MCF 10A (cell line): ENCODE results near the gene PARK7. TPM values are rescaled to one million over a fixed set of nuclear protein-coding genes. Genes with fewer than 3 reads are reported as not detected.

Experiments
- BruUV-seq: library from RNA; stranded (reverse); fragments of 400-500 nt; replicated peaks from 2 replicates; lab custom pipeline; 2021; lab: Mats Ljungman, UMichigan
- CTCF ChIA-PET: fragments of 300-600 bp; sonication (Branson Sonifier 250); formaldehyde crosslinking; extraction: SDS; loops from one replicate; lab custom pipeline; 2021; ENCODE audit warnings: antibody characterized with exemption, inconsistent platforms; lab: Yijun Ruan, JAX
- POLR2A ChIA-PET: fragments of 300-600, 350-650 bp; sonication (Branson Sonifier 250); formaldehyde crosslinking; extraction: SDS; loops from one replicate; lab custom pipeline; 2020; ENCODE audit warnings: antibody characterized with exemption, inconsistent platforms; lab: Yijun Ruan, JAX
- DNase-seq: peaks from one replicate; pipeline ENCODE4 v3.0.0-alpha.2; 2018; ENCODE audit not compliant: unreplicated experiment
- H3K27ac Mint-ChIP-seq: one replicate; pipeline ENCODE4 v1.8.0; 2022; ENCODE audit warnings: mild to moderate bottlenecking, low read depth, mixed read lengths; ENCODE audit not compliant: unreplicated experiment
- H3K27me3 Mint-ChIP-seq: one replicate; pipeline ENCODE4 v1.8.0; 2022; ENCODE audit warnings: mixed read lengths; ENCODE audit not compliant: insufficient read depth, unreplicated experiment
- H3K36me3 Mint-ChIP-seq: one replicate; pipeline ENCODE4 v1.8.0; 2022; ENCODE audit warnings: mild to moderate bottlenecking, moderate library complexity, mixed read lengths; ENCODE audit not compliant: insufficient read depth, unreplicated experiment
- H3K4me1 Mint-ChIP-seq: one replicate; pipeline ENCODE4 v1.8.0; 2022; ENCODE audit warnings: mixed read lengths; ENCODE audit not compliant: insufficient read depth, unreplicated experiment
- H3K4me3 Mint-ChIP-seq: one replicate; pipeline ENCODE4 v1.8.0; 2022; ENCODE audit warnings: mild to moderate bottlenecking, moderate library complexity, mixed read lengths; ENCODE audit not compliant: unreplicated experiment
- H3K9me3 Mint-ChIP-seq: one replicate; pipeline ENCODE4 v1.8.0; 2022; ENCODE audit warnings: mixed read lengths; ENCODE audit not compliant: unreplicated experiment
- intact Hi-C: fragments of 100-400 bp; cut with micrococcal nuclease; formaldehyde crosslinking; loops from 2 replicates; pipeline ENCODE4 v1.14.1; 2022
- total RNA-seq: library from RNA; stranded (reverse); gene quantifications from 2 replicates; pipeline ENCODE4 v1.2.3, GENCODE V29; 2022
- TF ChIP-seq, protein P1 (sequence below): fragments of 200-600 bp; IDR thresholded peaks from one replicate; pipeline ENCODE4 v1.8.0; 2022; ENCODE audit warnings: antibody characterized with exemption, mild to moderate bottlenecking; ENCODE audit not compliant: unreplicated experiment

Gene PARK7
- total RNA-seq, 1 experiment from 2014 or later = 419 TPM

DNA sequence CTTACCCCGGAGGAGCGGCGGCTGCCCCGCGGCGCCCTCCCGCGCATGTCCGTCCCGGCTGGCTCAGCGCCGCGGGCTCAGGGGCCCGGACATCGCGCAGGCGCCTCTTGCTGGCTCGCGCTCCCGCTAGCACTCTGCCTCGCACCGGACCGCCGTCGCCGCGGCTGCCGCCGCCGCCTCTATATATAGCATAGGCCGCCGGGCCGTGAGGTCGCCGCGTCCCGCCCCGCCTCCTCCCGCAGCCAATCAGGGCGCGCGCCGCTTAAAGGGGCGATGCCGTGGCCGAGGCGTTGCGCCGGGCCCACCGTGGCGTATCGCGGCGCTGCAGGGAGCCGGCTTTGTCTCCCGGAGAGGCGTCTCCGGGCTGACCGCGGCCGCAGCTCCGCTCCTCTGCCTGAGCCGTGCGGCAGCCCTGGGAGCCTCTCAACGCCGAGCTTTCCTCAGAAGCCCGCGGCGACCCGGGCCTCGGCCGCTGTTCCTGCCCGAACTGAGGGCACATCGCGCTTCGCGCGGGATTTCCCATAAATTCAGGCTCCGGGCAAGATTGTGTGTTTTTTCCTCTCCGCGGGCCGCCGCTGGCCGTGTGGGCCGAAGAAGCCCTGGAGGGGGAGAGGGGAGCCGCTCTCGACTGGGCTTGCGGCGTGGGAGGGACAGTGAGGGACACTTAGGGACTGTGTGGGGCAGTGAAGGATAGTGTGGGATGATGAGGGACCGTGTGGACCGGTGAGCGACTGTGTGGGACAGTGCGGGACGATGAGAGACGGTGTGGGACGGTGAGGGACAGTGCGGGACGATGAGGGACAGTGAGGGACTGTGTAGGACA, 64.9 kb downstream of the PARK7 start, which contains the start of gene ERRFI1:
TSS of gene ERRFI1 (minus strand) at position 157 of the 823 bp plus-strand sequence. CDS start 10,690 bp downstream, outside the sequence.
- Mint-ChIP-seq H3K27ac (peak within 1 kb of the TSS; percentile 93), H3K9me3 (no peaks in the 10 kb centered on the region), H3K36me3 (peaks cover 51% of the 10 kb centered on the region), H3K27me3 (no peaks in the 10 kb centered on the region), H3K4me3 (peak within 1 kb of the TSS; percentile 88), H3K4me1 (peaks cover 39% of the 10 kb centered on the region)
- ChIA-PET CTCF (interaction anchor here (0.7 to 1.9 kb wide), 4 partner anchors 13 to 288 kb away, joined by 3 to 11 read pairs (median 5); no protein-coding TSS in a partner anchor), POLR2A (interaction anchor here (0.5 to 7.5 kb wide), 11 partner anchors 12 to 288 kb away, joined by 3 to 256 read pairs (median 4); no protein-coding TSS in a partner anchor)
- intact Hi-C loops = loop anchor here (1.0 to 5.0 kb wide), 2 partner anchors 44 to 71 kb away; no protein-coding TSS in a partner anchor
- no TSS peak for BruUV-seq
- DNase-seq = peak; percentile 93
- TF ChIP-seq, protein P1, sequence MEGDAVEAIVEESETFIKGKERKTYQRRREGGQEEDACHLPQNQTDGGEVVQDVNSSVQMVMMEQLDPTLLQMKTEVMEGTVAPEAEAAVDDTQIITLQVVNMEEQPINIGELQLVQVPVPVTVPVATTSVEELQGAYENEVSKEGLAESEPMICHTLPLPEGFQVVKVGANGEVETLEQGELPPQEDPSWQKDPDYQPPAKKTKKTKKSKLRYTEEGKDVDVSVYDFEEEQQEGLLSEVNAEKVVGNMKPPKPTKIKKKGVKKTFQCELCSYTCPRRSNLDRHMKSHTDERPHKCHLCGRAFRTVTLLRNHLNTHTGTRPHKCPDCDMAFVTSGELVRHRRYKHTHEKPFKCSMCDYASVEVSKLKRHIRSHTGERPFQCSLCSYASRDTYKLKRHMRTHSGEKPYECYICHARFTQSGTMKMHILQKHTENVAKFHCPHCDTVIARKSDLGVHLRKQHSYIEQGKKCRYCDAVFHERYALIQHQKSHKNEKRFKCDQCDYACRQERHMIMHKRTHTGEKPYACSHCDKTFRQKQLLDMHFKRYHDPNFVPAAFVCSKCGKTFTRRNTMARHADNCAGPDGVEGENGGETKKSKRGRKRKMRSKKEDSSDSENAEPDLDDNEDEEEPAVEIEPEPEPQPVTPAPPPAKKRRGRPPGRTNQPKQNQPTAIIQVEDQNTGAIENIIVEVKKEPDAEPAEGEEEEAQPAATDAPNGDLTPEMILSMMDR = no peak

DNA sequence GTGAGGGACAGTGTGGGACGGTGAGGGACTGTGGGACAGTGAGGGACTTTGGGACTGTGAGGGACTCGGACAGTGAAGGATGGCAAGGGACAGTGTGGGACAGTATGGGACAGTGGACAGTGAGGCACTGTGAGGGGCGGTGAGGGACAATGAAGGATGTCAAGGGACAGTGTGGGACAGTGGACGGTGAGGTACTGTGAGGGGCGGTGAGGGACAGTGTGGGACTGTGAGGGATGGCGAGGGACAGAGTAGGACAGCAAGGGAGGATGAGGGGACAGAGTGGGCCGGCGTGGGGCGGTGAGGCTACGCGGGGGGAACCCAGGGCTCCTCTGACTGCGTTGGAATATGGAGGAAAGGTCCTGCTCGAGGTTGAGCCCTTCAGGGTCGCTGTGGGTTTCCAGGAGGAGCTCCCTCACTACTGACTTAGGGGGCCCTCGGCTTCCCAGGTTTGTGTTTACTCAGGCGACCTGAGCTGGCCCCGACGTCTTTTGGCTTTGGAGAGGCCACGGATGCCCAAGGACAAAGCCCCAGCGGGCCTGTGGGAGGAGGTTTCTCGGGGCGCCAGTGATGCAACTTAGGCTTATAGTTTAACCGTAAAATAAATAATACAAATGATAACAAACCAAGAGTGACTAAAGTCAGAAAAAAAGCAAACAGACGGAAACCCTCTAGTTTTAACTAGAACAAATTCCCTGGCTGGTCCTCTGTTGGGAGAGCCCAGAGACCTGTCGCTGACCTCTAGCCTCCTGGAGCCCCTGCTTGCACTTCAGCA, 65.7 kb downstream of the PARK7 start:
- no peak for DNase-seq
- POLR2A ChIA-PET = interaction anchor here (0.5 to 7.5 kb wide), 17 partner anchors 13 to 231 kb away, joined by 3 to 256 read pairs (median 4); no protein-coding TSS in a partner anchor
- Mint-ChIP-seq H3K4me3 (peak overlapping the region; percentile 88), H3K27me3 (no peaks in the 10 kb centered on the region), H3K36me3 (peaks cover 43% of the 10 kb centered on the region), H3K4me1 (peaks cover 33% of the 10 kb centered on the region), H3K9me3 (no peaks in the 10 kb centered on the region), H3K27ac (peak overlapping the region; percentile 92)
- CTCF ChIA-PET = interaction anchor here (0.6 to 1.9 kb wide), 4 partner anchors 11 to 287 kb away, joined by 3 to 11 read pairs (median 4); no protein-coding TSS in a partner anchor
- intact Hi-C loops = loop anchor here (1.0 to 5.0 kb wide), 2 partner anchors 45 to 70 kb away; no protein-coding TSS in a partner anchor
- TF ChIP-seq, protein P1 = no peak
- BruUV-seq = no TSS peak

GRCh38 chr1:8027748-8028570, 66.4 kb downstream of the PARK7 start:
- CTCF ChIA-PET = interaction anchor here (0.6 to 1.9 kb wide), 7 partner anchors 11 to 286 kb away, joined by 3 to 11 read pairs (median 4); no protein-coding TSS in a partner anchor
- POLR2A ChIA-PET = interaction anchor here (0.6 to 7.5 kb wide), 17 partner anchors 12 to 286 kb away, joined by 3 to 256 read pairs (median 4); no protein-coding TSS in a partner anchor
- TF ChIP-seq, protein P1 = no peak
- peak overlapping the region; percentile 88 for H3K4me3 Mint-ChIP-seq
- DNase-seq = peak; percentile 65
- intact Hi-C loops = loop anchor here (5.0 kb wide), 1 partner anchor 69 kb away; no protein-coding TSS in a partner anchor
- BruUV-seq = no TSS peak
- no peaks in the 10 kb centered on the region for H3K9me3 Mint-ChIP-seq
- H3K4me1 Mint-ChIP-seq = peaks cover 26% of the 10 kb centered on the region
- peaks cover 35% of the 10 kb centered on the region for H3K36me3 Mint-ChIP-seq
- no peaks in the 10 kb centered on the region for H3K27me3 Mint-ChIP-seq
- H3K27ac Mint-ChIP-seq = peak overlapping the region; percentile 92
